GM21723 (cell line): ENCODE measurements around the gene TSHZ1.

Experiments
- ATAC-seq: cut with Tn5 transposase; IDR thresholded peaks from one replicate; pipeline ENCODE4 v1.9.1; 2021; ENCODE audit warnings: mild to moderate bottlenecking, moderate library complexity; ENCODE audit not compliant: unreplicated experiment

Gene TSHZ1

DNA sequence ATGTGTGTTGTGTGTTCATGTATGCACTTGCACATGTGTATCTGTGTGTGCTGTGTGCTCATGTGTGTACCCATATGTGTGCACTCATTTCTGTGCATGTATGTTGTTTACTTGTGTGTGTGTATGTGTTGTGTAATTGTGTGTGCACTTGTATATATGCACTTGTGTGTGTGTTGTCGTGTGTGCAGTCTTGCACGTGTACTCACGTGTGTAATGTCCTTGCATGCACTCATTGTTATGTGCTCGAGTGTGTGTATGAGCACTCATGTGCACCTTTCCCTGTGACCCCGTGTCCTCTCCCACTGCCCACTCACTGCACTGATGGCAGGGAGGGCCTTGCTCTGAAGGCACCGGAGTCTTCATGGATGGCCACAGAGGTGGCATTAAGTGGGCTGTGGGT lies 124.9 kb downstream of the TSHZ1 start:
- ATAC-seq, result no peak

DNA sequence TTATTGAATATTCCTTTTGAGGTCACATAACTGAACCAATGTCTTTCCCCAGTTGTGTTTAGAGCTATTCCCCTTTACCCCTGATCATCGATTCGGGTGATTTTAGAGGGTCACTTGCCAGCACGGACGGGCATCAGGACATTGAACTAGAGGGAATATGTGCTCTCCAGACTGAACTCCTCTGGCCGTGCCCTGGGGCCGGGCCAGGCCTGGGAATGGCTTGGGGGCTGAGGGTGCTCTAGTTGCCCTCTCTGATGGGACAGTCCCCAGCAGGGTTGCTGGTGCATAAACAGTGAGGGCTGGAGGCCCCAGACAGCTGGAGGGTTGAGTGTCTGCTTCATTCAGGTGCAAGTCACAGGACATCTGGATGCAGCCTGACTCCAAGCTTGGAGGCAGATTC lies 126.2 kb downstream of the TSHZ1 start:
- ATAC-seq, result no peak

DNA sequence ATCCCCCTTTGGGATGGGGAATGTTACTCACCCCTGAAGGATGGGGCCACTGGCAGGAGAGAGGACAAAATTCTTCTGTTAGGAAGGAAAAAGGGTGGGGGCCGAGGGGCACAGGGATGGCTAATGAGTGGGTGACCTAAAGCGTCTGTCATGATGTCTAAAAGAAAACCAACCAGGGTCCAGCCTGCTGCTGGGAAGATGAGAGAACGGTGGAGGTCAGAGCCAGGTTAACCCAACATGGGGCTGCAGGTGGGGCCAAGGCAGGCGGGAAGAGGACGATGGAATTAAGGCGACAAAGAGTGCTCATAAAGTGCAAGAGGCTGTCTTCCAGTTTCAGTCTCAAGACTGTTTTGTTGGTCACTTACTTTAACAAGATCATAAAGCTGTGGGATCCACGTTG lies 126.8 kb downstream of the TSHZ1 start:
- ATAC-seq, result no peak

DNA sequence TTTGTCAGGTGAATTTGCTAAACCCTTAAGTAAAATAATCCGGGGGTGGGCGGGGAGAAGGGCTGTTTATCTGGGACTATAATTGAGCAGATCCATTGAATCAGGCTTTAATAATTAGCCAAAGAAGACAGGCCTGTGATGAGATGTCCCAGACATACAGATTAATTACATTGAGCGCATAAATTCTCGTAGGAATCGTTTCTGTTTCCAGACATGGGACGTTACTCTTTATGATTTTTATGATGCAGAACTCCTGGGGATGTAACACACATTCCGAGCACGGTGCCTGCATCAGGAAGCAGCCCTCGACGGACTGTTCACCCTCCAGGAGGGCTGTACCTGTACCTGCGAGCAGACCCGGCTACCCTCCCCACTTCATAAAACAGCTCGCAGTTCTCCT lies 128.0 kb downstream of the TSHZ1 start:
- no peak for ATAC-seq
